ENCODE measurements around the gene IRX3.

Gene IRX3

GRCh38 chr16:54290833-54291655, 4.5 kb upstream of the IRX3 start:
- Histone ChIP-seq H3K4me1 (ENCODE audit: control insufficient read depth, insufficient read depth, low read length) (peaks cover 14% of the 10 kb centered on the region), H3K27ac (ENCODE audit: low read depth, low read length) (no peak overlapping the region), H3K9ac (ENCODE audit: low read length) (peak overlapping the region; percentile 1), H3K27me3 (ENCODE audit: control insufficient read depth, insufficient read depth, low read length) (peaks cover 76% of the 10 kb centered on the region), H3K4me3 (ENCODE audit: low read depth, low read length) (peak overlapping the region; percentile 57), H3K9me3 (ENCODE audit: control insufficient read depth, insufficient read depth, low read depth, low read length) (peaks cover 4% of the 10 kb centered on the region; the same call in 1 of the 2 replicates), H3K36me3 (ENCODE audit: control insufficient read depth, insufficient read depth, low read length) (no peaks in the 10 kb centered on the region)

GRCh38 chr16:54289945-54290832, 3.6 kb upstream of the IRX3 start:
- H3K27ac ChIP-seq (ENCODE audit: low read depth, low read length): no peak overlapping the region
- H3K36me3 ChIP-seq (ENCODE audit: control insufficient read depth, insufficient read depth, low read length): no peaks in the 10 kb centered on the region
- peaks cover 4% of the 10 kb centered on the region; the same call in 1 of the 2 replicates for H3K9me3 ChIP-seq (ENCODE audit: control insufficient read depth, insufficient read depth, low read depth, low read length)
- H3K4me3 ChIP-seq (ENCODE audit: low read depth, low read length): peak overlapping the region; percentile 57
- H3K4me1 ChIP-seq (ENCODE audit: control insufficient read depth, insufficient read depth, low read length): peaks cover 14% of the 10 kb centered on the region
- H3K9ac ChIP-seq (ENCODE audit: low read length): peak overlapping the region; percentile 1
- peaks cover 84% of the 10 kb centered on the region for H3K27me3 ChIP-seq (ENCODE audit: control insufficient read depth, insufficient read depth, low read length)

GRCh38 chr16:54289242-54289944, 2.8 kb upstream of the IRX3 start:
- Histone ChIP-seq H3K4me3 (ENCODE audit: low read depth, low read length) (peak overlapping the region; percentile 57), H3K27me3 (ENCODE audit: control insufficient read depth, insufficient read depth, low read length) (peaks cover 85% of the 10 kb centered on the region), H3K4me1 (ENCODE audit: control insufficient read depth, insufficient read depth, low read length) (peaks cover 14% of the 10 kb centered on the region), H3K27ac (ENCODE audit: low read depth, low read length) (no peak overlapping the region), H3K9ac (ENCODE audit: low read length) (peak overlapping the region; percentile 52), H3K9me3 (ENCODE audit: control insufficient read depth, insufficient read depth, low read depth, low read length) (peaks cover under 1% of the 10 kb centered on the region; the same call in 1 of the 2 replicates), H3K36me3 (ENCODE audit: control insufficient read depth, insufficient read depth, low read length) (no peaks in the 10 kb centered on the region)

GRCh38 chr16:54288835-54289241, 2.3 kb upstream of the IRX3 start:
- Histone ChIP-seq H3K27ac (ENCODE audit: low read depth, low read length) (no peak overlapping the region), H3K27me3 (ENCODE audit: control insufficient read depth, insufficient read depth, low read length) (peaks cover 85% of the 10 kb centered on the region), H3K36me3 (ENCODE audit: control insufficient read depth, insufficient read depth, low read length) (no peaks in the 10 kb centered on the region), H3K9ac (ENCODE audit: low read length) (peak overlapping the region; percentile 52), H3K4me3 (ENCODE audit: low read depth, low read length) (peak overlapping the region; percentile 57), H3K4me1 (ENCODE audit: control insufficient read depth, insufficient read depth, low read length) (peaks cover 18% of the 10 kb centered on the region), H3K9me3 (ENCODE audit: control insufficient read depth, insufficient read depth, low read depth, low read length) (no peaks in the 10 kb centered on the region)

- peaks cover 85% of the 10 kb centered on the region for H3K27me3 ChIP-seq (ENCODE audit: control insufficient read depth, insufficient read depth, low read length)
- no peaks in the 10 kb centered on the region for H3K9me3 ChIP-seq (ENCODE audit: control insufficient read depth, insufficient read depth, low read depth, low read length)
- H3K9ac ChIP-seq (ENCODE audit: low read length): peak overlapping the region; percentile 73
- peak overlapping the region; percentile 65 for H3K4me3 ChIP-seq (ENCODE audit: low read depth, low read length)
- H3K4me1 ChIP-seq (ENCODE audit: control insufficient read depth, insufficient read depth, low read length): peaks cover 22% of the 10 kb centered on the region
- H3K36me3 ChIP-seq (ENCODE audit: control insufficient read depth, insufficient read depth, low read length): no peaks in the 10 kb centered on the region
- H3K27ac ChIP-seq (ENCODE audit: low read depth, low read length): no peak overlapping the region
Observed at GRCh38 chr16:54288030-54288834, 1.6 kb upstream of the IRX3 start.

GRCh38 chr16:54287131-54288029, 793 bp upstream of the IRX3 start:
- no peaks in the 10 kb centered on the region for H3K36me3 ChIP-seq (ENCODE audit: control insufficient read depth, insufficient read depth, low read length)
- H3K27me3 ChIP-seq (ENCODE audit: control insufficient read depth, insufficient read depth, low read length): peaks cover 86% of the 10 kb centered on the region
- H3K9me3 ChIP-seq (ENCODE audit: control insufficient read depth, insufficient read depth, low read depth, low read length): no peaks in the 10 kb centered on the region
- H3K4me1 ChIP-seq (ENCODE audit: control insufficient read depth, insufficient read depth, low read length): peaks cover 24% of the 10 kb centered on the region
- peak overlapping the region; percentile 65 for H3K4me3 ChIP-seq (ENCODE audit: low read depth, low read length)
- H3K9ac ChIP-seq (ENCODE audit: low read length): peak overlapping the region; percentile 73
- H3K27ac ChIP-seq (ENCODE audit: low read depth, low read length): no peak overlapping the region

GRCh38 chr16:54286090-54286365, 559 bp downstream of the IRX3 start:
- peaks cover 86% of the 10 kb centered on the region for H3K27me3 ChIP-seq (ENCODE audit: control insufficient read depth, insufficient read depth, low read length)
- H3K27ac ChIP-seq (ENCODE audit: low read depth, low read length): no peak overlapping the region
- H3K9ac ChIP-seq (ENCODE audit: low read length): peak overlapping the region; percentile 57
- peak overlapping the region; percentile 65 for H3K4me3 ChIP-seq (ENCODE audit: low read depth, low read length)
- no peaks in the 10 kb centered on the region for H3K9me3 ChIP-seq (ENCODE audit: control insufficient read depth, insufficient read depth, low read depth, low read length)
- no peaks in the 10 kb centered on the region for H3K36me3 ChIP-seq (ENCODE audit: control insufficient read depth, insufficient read depth, low read length)
- H3K4me1 ChIP-seq (ENCODE audit: control insufficient read depth, insufficient read depth, low read length): peaks cover 20% of the 10 kb centered on the region

GRCh38 chr16:54285414-54286089, 1.0 kb downstream of the IRX3 start:
- peak overlapping the region; percentile 65 for H3K4me3 ChIP-seq (ENCODE audit: low read depth, low read length)
- H3K4me1 ChIP-seq (ENCODE audit: control insufficient read depth, insufficient read depth, low read length): peaks cover 16% of the 10 kb centered on the region
- H3K27me3 ChIP-seq (ENCODE audit: control insufficient read depth, insufficient read depth, low read length): peaks cover 86% of the 10 kb centered on the region
- no peaks in the 10 kb centered on the region for H3K36me3 ChIP-seq (ENCODE audit: control insufficient read depth, insufficient read depth, low read length)
- H3K9ac ChIP-seq (ENCODE audit: low read length): peak overlapping the region; percentile 57
- no peak overlapping the region for H3K27ac ChIP-seq (ENCODE audit: low read depth, low read length)
- H3K9me3 ChIP-seq (ENCODE audit: control insufficient read depth, insufficient read depth, low read depth, low read length): no peaks in the 10 kb centered on the region

GRCh38 chr16:54284931-54285413, 1.6 kb downstream of the IRX3 start:
- Histone ChIP-seq H3K27me3 (ENCODE audit: control insufficient read depth, insufficient read depth, low read length) (peaks cover 86% of the 10 kb centered on the region), H3K4me3 (ENCODE audit: low read depth, low read length) (peak overlapping the region; percentile 65)

More at GRCh38 chr16:54284931-54285413, 1.6 kb downstream of the IRX3 start:
- Histone ChIP-seq H3K27ac (ENCODE audit: low read depth, low read length) (no peak overlapping the region), H3K9me3 (ENCODE audit: control insufficient read depth, insufficient read depth, low read depth, low read length) (no peaks in the 10 kb centered on the region), H3K4me1 (ENCODE audit: control insufficient read depth, insufficient read depth, low read length) (peaks cover 15% of the 10 kb centered on the region), H3K36me3 (ENCODE audit: control insufficient read depth, insufficient read depth, low read length) (no peaks in the 10 kb centered on the region), H3K9ac (ENCODE audit: low read length) (peak overlapping the region; percentile 57)
